ENCODE data around the gene AIFM3. TPM values are rescaled to one million over a fixed set of nuclear protein-coding genes. Genes with fewer than 3 reads are reported as not detected.

The AIFM3 gene
- total and polyA plus RNA-seq, 7 donors = 0.25 to 0.77 (median 0.53) TPM

DNA sequence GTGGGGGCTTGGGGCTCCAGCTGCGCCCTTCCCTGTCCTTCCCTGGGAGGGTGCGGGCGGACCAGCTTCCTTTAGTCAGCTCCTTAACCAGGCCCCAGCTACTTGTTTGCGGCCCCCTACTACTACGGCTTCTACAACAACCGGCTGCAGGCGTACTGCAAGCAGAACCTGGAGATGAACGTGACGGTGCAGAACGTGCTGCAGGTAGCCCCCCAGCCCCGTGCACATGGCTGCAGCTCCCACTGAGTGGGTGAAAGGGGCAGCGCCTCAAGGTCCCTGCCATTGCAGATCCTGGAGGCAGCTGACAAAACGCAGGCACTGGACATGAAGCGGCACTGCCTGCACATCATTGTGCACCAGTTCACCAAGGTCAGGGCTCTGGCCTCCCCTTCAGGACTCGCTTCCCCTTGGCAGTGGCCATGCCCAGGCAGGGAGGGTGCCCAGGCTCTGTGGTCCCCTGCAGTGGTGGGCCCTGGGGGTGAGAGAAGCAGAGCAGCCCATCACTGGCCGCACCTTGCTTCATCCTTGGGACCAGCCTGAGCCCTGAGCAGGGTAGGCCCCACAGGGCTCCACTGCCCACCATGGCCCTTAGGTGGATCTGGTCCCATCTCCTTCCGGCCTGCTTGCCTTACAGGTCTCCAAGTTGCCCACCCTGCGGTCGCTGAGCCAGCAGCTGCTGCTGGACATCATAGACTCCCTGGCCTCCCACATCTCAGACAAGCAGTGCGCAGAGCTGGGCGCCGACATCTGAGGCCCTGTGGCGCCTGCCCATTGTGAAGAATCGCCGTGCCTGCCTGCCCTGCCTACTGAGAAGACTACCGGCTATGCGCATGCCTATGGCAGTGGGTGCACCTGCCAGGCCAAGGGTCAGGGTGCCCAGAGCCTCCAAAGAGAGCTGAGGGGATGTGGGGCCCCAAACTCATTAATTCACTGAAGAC is 29.8 kb downstream of the AIFM3 start:
- ATAC-seq (no peak), DNase-seq (no peak)
- intact Hi-C loops (cut with DNase I) = loop anchor here in 1 of 2 donors (10.0 kb wide), 1 partner anchor 68 kb away; no protein-coding TSS in a partner anchor
- Histone ChIP-seq H3K27ac (no peak overlapping the region), H3K4me3 (no peak overlapping the region), H3K9me3 (no peaks in the 10 kb centered on the region), H3K27me3 (ENCODE audit: insufficient read depth in 3 of 3, low read length in 2 of 3) (no peaks in the 10 kb centered on the region), H3K4me1 (peaks cover 14% of the 10 kb centered on the region), H3K36me3 (ENCODE audit: insufficient read depth in 1 of 2, low read depth in 1 of 2) (peaks cover 3 to 88% of the 10 kb centered on the region in 2 donors)
- TF ChIP-seq CTCF (IDR thresholded peaks at IDR 0.05) = no peak
- 82 to 85% (median 82%) methylated on average over 27 of the region's 27 CpGs for WGBS, 3 donors

DNA sequence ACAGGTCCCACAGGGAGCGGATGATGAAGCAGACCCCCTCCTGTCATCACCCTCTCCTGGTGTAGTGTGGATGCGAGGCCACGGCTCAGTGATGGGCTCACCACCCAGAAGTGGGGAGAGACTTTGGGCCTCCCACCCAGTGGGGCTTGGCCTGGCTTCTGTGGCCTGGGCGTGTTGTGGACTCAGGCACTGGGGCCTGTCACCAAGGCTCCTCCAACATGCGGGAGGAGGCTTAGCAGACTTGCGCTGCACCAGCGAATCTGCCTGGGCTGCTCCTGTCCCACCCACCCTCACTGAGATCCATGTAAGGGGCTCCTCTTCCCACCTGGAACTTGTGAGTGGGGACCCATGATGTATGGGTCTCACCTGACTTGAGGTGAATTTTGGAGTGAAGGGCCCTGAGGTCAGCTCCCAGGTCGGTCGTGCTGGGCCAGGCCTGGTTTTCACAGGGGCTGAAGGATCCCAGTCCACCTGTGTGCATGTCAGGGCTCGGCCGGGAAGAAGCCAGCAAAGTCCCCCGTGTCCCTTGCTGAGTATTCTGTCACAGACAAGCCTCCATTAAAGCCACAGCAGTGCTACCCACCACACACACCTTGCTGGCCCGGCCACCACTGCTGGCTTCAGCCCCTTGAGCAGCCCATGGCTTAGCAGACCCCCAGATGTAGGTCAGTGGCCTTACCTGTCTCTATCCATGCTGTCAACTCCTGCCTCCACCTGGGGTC is 30.6 kb downstream of the AIFM3 start:
- H3K4me3 ChIP-seq = no peak overlapping the region
- peaks cover 0 to 80% of the 10 kb centered on the region in 2 donors for H3K36me3 ChIP-seq (ENCODE audit: insufficient read depth in 1 of 2, low read depth in 1 of 2)
- 60 to 80% (median 68%) methylated on average over 13 of the region's 13 CpGs for WGBS, 3 donors
- intact Hi-C loops (cut with DNase I) = loop anchor here in 1 of 2 donors (10.0 kb wide), 1 partner anchor 67 kb away; no protein-coding TSS in a partner anchor
- H3K27ac ChIP-seq = no peak overlapping the region
- no peaks in the 10 kb centered on the region for H3K27me3 ChIP-seq (ENCODE audit: insufficient read depth in 3 of 3, low read length in 2 of 3)
- DNase-seq = no peak
- no peak for ATAC-seq
- no peak for TF ChIP-seq CTCF (IDR thresholded peaks at IDR 0.05)
- peaks cover 14% of the 10 kb centered on the region for H3K4me1 ChIP-seq
- H3K9me3 ChIP-seq = no peaks in the 10 kb centered on the region

DNA sequence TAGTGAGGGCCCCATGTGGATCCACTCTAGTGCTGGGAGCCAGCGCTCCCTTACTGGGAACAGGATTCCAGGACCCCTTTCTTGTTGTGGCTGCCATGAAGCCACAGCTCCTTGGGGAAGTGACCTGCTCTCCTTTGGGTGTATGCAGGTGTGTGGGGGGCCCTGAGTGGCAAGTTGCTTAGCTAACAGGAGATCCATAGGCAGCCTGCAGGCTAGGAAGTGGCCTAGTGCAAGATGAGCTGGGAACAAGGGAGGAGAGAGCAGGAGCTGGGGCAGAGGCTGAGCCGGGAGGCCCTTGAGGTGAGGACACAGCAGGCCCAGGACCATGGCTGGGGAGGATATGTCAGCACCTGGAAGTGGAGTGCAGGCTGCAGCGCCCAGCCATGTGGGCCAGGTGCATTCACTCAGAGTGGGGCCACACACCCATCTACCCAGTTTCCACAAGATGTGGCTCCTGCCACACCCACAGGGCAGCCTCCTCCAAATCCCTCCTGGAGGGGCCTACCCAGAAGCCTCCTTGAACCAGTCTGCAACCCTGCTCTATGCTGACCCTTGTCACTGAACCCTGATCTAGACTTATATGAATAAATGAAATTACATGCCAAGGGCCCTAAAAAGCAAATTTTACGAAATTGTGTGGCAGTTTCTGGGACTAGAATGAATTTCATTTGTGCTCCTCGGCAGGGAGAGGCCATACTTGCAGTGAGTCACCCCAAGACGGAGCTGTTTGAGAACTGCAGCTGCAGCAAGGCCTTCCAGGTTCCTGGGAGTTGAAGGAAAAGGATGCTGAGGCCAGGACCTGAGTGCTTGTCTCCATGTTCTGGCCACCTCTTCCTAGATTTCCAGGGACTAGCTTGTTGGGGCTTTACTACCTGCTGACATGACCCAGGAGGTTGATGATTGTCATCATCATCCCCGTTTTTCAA is 31.6 kb downstream of the AIFM3 start:
- intact Hi-C loops (cut with DNase I) = loop anchor here in 1 of 2 donors (10.0 kb wide), 1 partner anchor 66 kb away; no protein-coding TSS in a partner anchor
- H3K27me3 ChIP-seq (ENCODE audit: insufficient read depth in 3 of 3, low read length in 2 of 3) = no peaks in the 10 kb centered on the region
- no peak overlapping the region for H3K4me3 ChIP-seq
- H3K36me3 ChIP-seq (ENCODE audit: insufficient read depth in 1 of 2, low read depth in 1 of 2) = peaks cover 0 to 70% of the 10 kb centered on the region in 2 donors
- no peak for ATAC-seq
- no peak overlapping the region for H3K27ac ChIP-seq
- DNase-seq = no peak
- peaks cover 22% of the 10 kb centered on the region for H3K4me1 ChIP-seq
- WGBS, 3 donors = 59 to 66% (median 62%) methylated on average over 7 of the region's 7 CpGs
- no peak for TF ChIP-seq CTCF (IDR thresholded peaks at IDR 0.05)
- no peaks in the 10 kb centered on the region for H3K9me3 ChIP-seq

Data from psoas muscle (tissue), 8 donors.